SK-N-SH (cell line): Measurements from ENCODE around the gene LIPM. TPM values are rescaled to one million over a fixed set of nuclear protein-coding genes. Genes with fewer than 3 reads are reported as not detected.

Source experiments
- CTCF ChIA-PET: fragments of 300-600, 350-600 bp; formaldehyde crosslinking; extraction: SDS; loops from one replicate; lab custom pipeline; 2021; lab: Yijun Ruan, JAX
- POLR2A ChIA-PET: fragments of 350-600 bp; sonication (Branson Sonifier 250); formaldehyde crosslinking; extraction: SDS; loops from one replicate; lab custom pipeline; 2020; ENCODE audit warnings: antibody characterized with exemption, inconsistent platforms; lab: Yijun Ruan, JAX
- DNase-seq: peaks from one replicate; pipeline ENCODE4 v3.0.0; 2012
- H2AFZ ChIP-seq: fragments of 200-600 bp; sonication (generic); 2 replicates; pipeline ENCODE4 v1.8.1; 2016; ENCODE audit warnings: antibody characterized with exemption, mild to moderate bottlenecking, low read depth
- H3F3A ChIP-seq: fragments of 200-600 bp; sonication (generic); replicated peaks from 2 replicates; pipeline ENCODE3; 2016; ENCODE audit warnings: antibody characterized with exemption, mild to moderate bottlenecking; ENCODE audit not compliant: insufficient read depth
- H3K27ac ChIP-seq, 2 experiments: fragments of 200-500 bp in 1 of 2; fragments of 200-600 bp in 1 of 2; sonication (Bioruptor generic) in 1 of 2; sonication (generic), shearing (Covaris generic) in 1 of 2; 2 replicates each; pipeline versions ENCODE4 v1.5.1 to v1.6.1; 2014 to 2016; ENCODE audit warnings: low read depth in 2 of 2, inconsistent platforms in 1 of 2, low read length in 1 of 2, mild to moderate bottlenecking in 1 of 2, mixed read lengths in 1 of 2
- H3K27me3 ChIP-seq: fragments of 200-600 bp; sonication (generic), shearing (Covaris generic); 2 replicates; pipeline ENCODE4 v1.6.1; 2016; ENCODE audit warnings: mixed run types; ENCODE audit not compliant: insufficient read depth
- H3K36me3 ChIP-seq, 2 experiments: fragments of 200-500 bp in 1 of 2; fragments of 200-600 bp in 1 of 2; sonication (Bioruptor generic) in 1 of 2; sonication (generic) in 1 of 2; replicated peaks in 1 of 2; 2 replicates each; pipeline versions ENCODE3 to v1.5.1; 2014 to 2016; ENCODE audit warnings: low read length in 1 of 2, mild to moderate bottlenecking in 1 of 2; ENCODE audit not compliant: insufficient read depth in 2 of 2, control insufficient read depth in 1 of 2
- H3K4me1 ChIP-seq, 2 experiments: fragments of 200-500 bp in 1 of 2; fragments of 200-600 bp in 1 of 2; sonication (Bioruptor generic) in 1 of 2; sonication (generic), shearing (Covaris generic) in 1 of 2; 2 replicates each; pipeline versions ENCODE4 v1.5.1 to v1.6.1; 2014 to 2016; ENCODE audit warnings: low read depth in 1 of 2, low read length in 1 of 2, mixed run types in 1 of 2; ENCODE audit not compliant: insufficient read depth in 2 of 2, control insufficient read depth in 1 of 2
- H3K4me2 ChIP-seq: fragments of 200-600 bp; sonication (generic), shearing (Covaris generic); 2 replicates; pipeline ENCODE4 v1.6.1; 2017; ENCODE audit warnings: mixed run types
- H3K4me3 ChIP-seq, 2 experiments: fragments of 200-500 bp in 1 of 2; fragments of 200-600 bp in 1 of 2; sonication (Bioruptor generic) in 1 of 2; sonication (generic), shearing (Covaris generic) in 1 of 2; 2 replicates each; pipeline versions ENCODE4 v1.5.1 to v1.8.1; 2014 to 2016; ENCODE audit warnings: low read depth in 2 of 2, inconsistent platforms in 1 of 2, low read length in 1 of 2, mild to moderate bottlenecking in 1 of 2, mixed read lengths in 1 of 2, moderate library complexity in 1 of 2
- H3K79me2 ChIP-seq: fragments of 200-600 bp; sonication (generic); 2 replicates; pipeline ENCODE4 v1.8.1; 2017; ENCODE audit warnings: mild to moderate bottlenecking; ENCODE audit not compliant: insufficient read depth
- H3K9ac ChIP-seq: fragments of 200-600 bp; sonication (generic); 2 replicates; pipeline ENCODE4 v1.6.1; 2017; ENCODE audit warnings: mixed run types
- H3K9me2 ChIP-seq: fragments of 200-600 bp; sonication (generic); 2 replicates; pipeline ENCODE4 v1.6.1; 2017; ENCODE audit warnings: mixed run types
- H3K9me3 ChIP-seq: fragments of 200-600 bp; sonication (generic); 2 replicates; pipeline ENCODE4 v1.6.1; 2017; ENCODE audit warnings: mixed run types, mild to moderate bottlenecking, moderate library complexity
- H4K20me1 ChIP-seq: fragments of 200-600 bp; sonication (generic); 2 replicates; pipeline ENCODE4 v1.6.1; 2017; ENCODE audit warnings: mild to moderate bottlenecking, mixed run types; ENCODE audit not compliant: insufficient read depth
- CHD2 ChIP-seq: fragments of 150-350 bp; IDR thresholded peaks from 2 replicates; pipeline ENCODE4 v1.6.1; 2018; ENCODE audit warnings: low read length; ENCODE audit not compliant: partially characterized antibody
- ELF1 ChIP-seq: IDR thresholded peaks from 2 replicates; pipeline ENCODE4 v1.4.0; 2012
- EP300 ChIP-seq, 2 experiments: IDR thresholded peaks; 2 replicates each; pipeline versions ENCODE4 v1.4.0 to v1.6.1; 2012; ENCODE audit warnings: borderline replicate concordance in 1 of 2, low read depth in 1 of 2, low read length in 1 of 2
- EZH2phosphoT487 ChIP-seq: fragments of 200-600 bp; sonication (generic); IDR thresholded peaks from 2 replicates; pipeline ENCODE4 v1.6.1; 2017; ENCODE audit warnings: low read depth, mixed run types, mild to moderate bottlenecking, antibody characterized with exemption, moderate library complexity, borderline replicate concordance
- FOSL2 ChIP-seq: IDR thresholded peaks from 2 replicates; pipeline ENCODE4 v1.4.0; 2012; ENCODE audit warnings: low read depth, mild to moderate bottlenecking, moderate library complexity, borderline replicate concordance
- FOXJ3 ChIP-seq: sonication (generic); formaldehyde crosslinking; IDR thresholded peaks from 2 replicates; pipeline ENCODE4 v1.5.1; 2020; ENCODE audit warnings: mild to moderate bottlenecking, missing genetic modification reagents
- GATA2 ChIP-seq: sonication (generic); formaldehyde crosslinking; IDR thresholded peaks from 2 replicates; pipeline ENCODE4 v1.5.0; 2020; ENCODE audit warnings: mild to moderate bottlenecking, missing genetic modification reagents
- JUND ChIP-seq: IDR thresholded peaks from 2 replicates; pipeline ENCODE4 v1.4.0; 2012
- MEF2A ChIP-seq: IDR thresholded peaks from 2 replicates; pipeline ENCODE4 v1.4.0; 2012; ENCODE audit warnings: low read depth, borderline replicate concordance
- MXI1 ChIP-seq: IDR thresholded peaks from 2 replicates; pipeline ENCODE4 v1.6.1; 2012; ENCODE audit warnings: mild to moderate bottlenecking, low read depth, low read length, improper control_type of control experiment
- NFIC ChIP-seq: IDR thresholded peaks from 2 replicates; pipeline ENCODE4 v1.4.0; 2012; ENCODE audit warnings: borderline replicate concordance
- POLR2AphosphoS5 ChIP-seq: IDR thresholded peaks from 2 replicates; pipeline ENCODE4 v1.6.1; 2012; ENCODE audit warnings: low read depth, low read length
- RAD21 ChIP-seq: IDR thresholded peaks from 2 replicates; pipeline ENCODE4 v1.6.1; 2012; ENCODE audit warnings: mild to moderate bottlenecking, low read length
- RCOR1 ChIP-seq: fragments of 150-350 bp; IDR thresholded peaks from 2 replicates; pipeline ENCODE4 v1.6.1; 2017; ENCODE audit warnings: antibody characterized with exemption, low read length
- RFX5 ChIP-seq: IDR thresholded peaks from 2 replicates; pipeline ENCODE4 v1.6.1; 2012; ENCODE audit warnings: mild to moderate bottlenecking, improper control_type of control experiment, low read length
- RXRA ChIP-seq: IDR thresholded peaks from 2 replicates; pipeline ENCODE4 v1.4.0; 2012; ENCODE audit warnings: low read depth, mild to moderate bottlenecking, borderline replicate concordance
- SIN3A ChIP-seq: IDR thresholded peaks from 2 replicates; pipeline ENCODE4 v1.6.1; 2012; ENCODE audit warnings: low read depth, mild to moderate bottlenecking, low read length, moderate library complexity, borderline replicate concordance
- SMC3 ChIP-seq: IDR thresholded peaks from 2 replicates; pipeline ENCODE4 v1.6.1; 2012; ENCODE audit warnings: low read depth, low read length, improper control_type of control experiment
- TEAD4 ChIP-seq: IDR thresholded peaks from 2 replicates; pipeline ENCODE4 v1.4.0; 2012; ENCODE audit warnings: mild to moderate bottlenecking, borderline replicate concordance; ENCODE audit not compliant: insufficient read depth
- USF2 ChIP-seq: fragments of 150-350 bp; IDR thresholded peaks from 2 replicates; pipeline ENCODE4 v1.6.1; 2017; ENCODE audit warnings: antibody characterized with exemption, low read length, low read depth, borderline replicate concordance
- YY1 ChIP-seq: IDR thresholded peaks from 2 replicates; pipeline ENCODE4 v1.4.0; 2012; ENCODE audit warnings: low read depth, mild to moderate bottlenecking
- ZBTB33 ChIP-seq: IDR thresholded peaks from 2 replicates; pipeline ENCODE4 v1.4.0; 2012; ENCODE audit warnings: low read depth, borderline replicate concordance
- WGBS: methylation state at CpG from one replicate; pipeline ENCODE4 v1.1.6; 2017; ENCODE audit warnings: low lambda C conversion rate; 5-methylcytosine and 5-hydroxymethylcytosine counted together
- polyA plus RNA-seq, 3 experiments: library from polyadenylated mRNA; depleted of rRNA; stranded (reverse); fragments of >200 nt; gene quantifications; 2 replicates each; pipeline ENCODE4 v1.2.3, GENCODE V29; 2012
- TF ChIP-seq, protein P1 (sequence below): IDR thresholded peaks from 2 replicates; pipeline ENCODE4; 2012
- TF ChIP-seq, protein P2 (sequence below): IDR thresholded peaks from 2 replicates; pipeline ENCODE4 v1.4.0; 2012; ENCODE audit warnings: low read depth, borderline replicate concordance
- TF ChIP-seq, protein P3 (sequence below): fragments of 150-350 bp; IDR thresholded peaks from 2 replicates; pipeline ENCODE4 v1.6.1; 2016; ENCODE audit warnings: mild to moderate bottlenecking, low read depth, low read length

Gene LIPM
- polyA plus RNA-seq, 1 of the 3 experiments (the other 2 are of a cell fraction) = not detected

DNA sequence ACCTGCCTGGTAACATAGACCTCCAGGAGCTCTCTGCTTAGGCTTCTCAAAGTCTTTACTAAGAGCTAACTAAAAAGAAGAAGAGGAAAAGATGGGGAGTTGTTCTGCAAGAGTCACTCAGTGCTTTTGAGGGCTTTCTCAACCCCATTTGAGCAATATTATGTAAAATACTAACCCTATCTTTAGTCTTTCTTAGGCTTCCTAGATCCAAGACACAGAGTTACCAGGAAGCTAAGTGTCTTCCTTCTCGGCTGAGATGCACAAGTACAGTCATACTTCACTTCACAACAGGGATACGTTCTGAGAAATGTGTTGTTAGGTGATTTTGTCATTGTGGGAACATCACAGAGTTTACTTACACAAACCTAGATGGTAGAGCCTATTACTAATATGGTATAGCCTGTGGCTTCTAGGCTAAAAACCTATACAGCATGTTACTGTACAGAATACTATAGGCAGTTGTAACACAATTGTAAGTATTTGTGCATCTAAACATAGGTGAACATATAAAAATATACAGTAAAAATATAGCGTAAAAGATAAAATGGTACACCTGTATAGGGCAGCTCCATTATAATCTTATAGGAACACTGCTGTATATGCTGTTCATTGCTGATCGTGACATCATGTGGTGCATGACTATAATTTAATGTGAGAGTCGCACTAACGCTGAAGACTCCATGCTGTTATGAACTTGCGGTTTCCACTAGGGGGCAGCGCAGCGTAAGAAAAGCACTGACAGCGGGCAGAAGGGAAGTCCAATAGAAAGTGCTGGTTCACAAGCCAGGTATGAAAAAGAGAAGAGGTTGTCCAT, 32.8 kb downstream of the LIPM start:
- no peak overlapping the region for H2AFZ ChIP-seq
- no peak overlapping the region for H3K4me3 ChIP-seq
- H3K4me1 ChIP-seq = peaks cover 0 to 2% of the 10 kb centered on the region in 2 experiments; a peak in 1 of 4 replicates
- H3K9ac ChIP-seq = no peak overlapping the region
- no peaks in the 10 kb centered on the region for H3K36me3 ChIP-seq
- no peaks in the 10 kb centered on the region for H3K9me2 ChIP-seq
- no peaks in the 10 kb centered on the region for H3K79me2 ChIP-seq
- DNase-seq = peak; percentile 64
- 22% methylated on average over 10 of the region's 10 CpGs for WGBS
- H3K27me3 ChIP-seq = no peaks in the 10 kb centered on the region
- ChIA-PET CTCF (interaction anchor here (0.6 to 12.7 kb wide), 66 partner anchors 9 to 766 kb away, joined by 3 to 425 read pairs (median 5); partner anchors contain the start of genes ANKRD22, CH25H, FAS and STAMBPL1), POLR2A (interaction anchor here (2.7 kb wide), 1 partner anchor 97 kb away, joined by 9 read pairs; no protein-coding TSS in a partner anchor)
- H4K20me1 ChIP-seq = no peaks in the 10 kb centered on the region
- no peaks in the 10 kb centered on the region for H3K9me3 ChIP-seq
- no peak overlapping the region for H3K4me2 ChIP-seq
- H3F3A ChIP-seq = no peaks in the 10 kb centered on the region
- H3K27ac ChIP-seq = no peak overlapping the region
- TF ChIP-seq MXI1 (peak; percentile 65; the same call in 1 of the 2 replicates), MEF2A (no peak), RAD21 (peak; percentile 99), YY1 (no peak), SIN3A (0 out of 2 replicates have a peak, but pooled peaks have one; percentile 30), POLR2AphosphoS5 (no peak), JUND (no peak), USF2 (no peak), SMC3 (peak; percentile 96), FOSL2 (no peak), NFIC (no peak), FOXJ3 (CRISPR knock-in tag) (no peak), ELF1 (no peak), RFX5 (no peak), EZH2phosphoT487 (no peak), GATA2 (CRISPR knock-in tag) (no peak), RXRA (no peak), ZBTB33 (no peak), TEAD4 (no peak), EP300 (IDR thresholded peaks at IDR 0.05; ENCODE audit: borderline replicate concordance in 1 of 2, low read depth in 1 of 2, low read length in 1 of 2) (no peak), CHD2 (no peak), RCOR1 (peak; percentile 28; the same call in 1 of the 2 replicates)
- TF ChIP-seq, protein P1, sequence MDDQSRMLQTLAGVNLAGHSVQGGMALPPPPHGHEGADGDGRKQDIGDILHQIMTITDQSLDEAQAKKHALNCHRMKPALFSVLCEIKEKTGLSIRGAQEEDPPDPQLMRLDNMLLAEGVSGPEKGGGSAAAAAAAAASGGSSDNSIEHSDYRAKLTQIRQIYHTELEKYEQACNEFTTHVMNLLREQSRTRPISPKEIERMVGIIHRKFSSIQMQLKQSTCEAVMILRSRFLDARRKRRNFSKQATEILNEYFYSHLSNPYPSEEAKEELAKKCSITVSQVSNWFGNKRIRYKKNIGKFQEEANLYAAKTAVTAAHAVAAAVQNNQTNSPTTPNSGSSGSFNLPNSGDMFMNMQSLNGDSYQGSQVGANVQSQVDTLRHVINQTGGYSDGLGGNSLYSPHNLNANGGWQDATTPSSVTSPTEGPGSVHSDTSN = peak; percentile 40; the same call in 1 of the 2 replicates
- TF ChIP-seq, protein P2, sequence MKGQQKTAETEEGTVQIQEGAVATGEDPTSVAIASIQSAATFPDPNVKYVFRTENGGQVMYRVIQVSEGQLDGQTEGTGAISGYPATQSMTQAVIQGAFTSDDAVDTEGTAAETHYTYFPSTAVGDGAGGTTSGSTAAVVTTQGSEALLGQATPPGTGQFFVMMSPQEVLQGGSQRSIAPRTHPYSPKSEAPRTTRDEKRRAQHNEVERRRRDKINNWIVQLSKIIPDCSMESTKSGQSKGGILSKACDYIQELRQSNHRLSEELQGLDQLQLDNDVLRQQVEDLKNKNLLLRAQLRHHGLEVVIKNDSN = no peak
- TF ChIP-seq, protein P3, sequence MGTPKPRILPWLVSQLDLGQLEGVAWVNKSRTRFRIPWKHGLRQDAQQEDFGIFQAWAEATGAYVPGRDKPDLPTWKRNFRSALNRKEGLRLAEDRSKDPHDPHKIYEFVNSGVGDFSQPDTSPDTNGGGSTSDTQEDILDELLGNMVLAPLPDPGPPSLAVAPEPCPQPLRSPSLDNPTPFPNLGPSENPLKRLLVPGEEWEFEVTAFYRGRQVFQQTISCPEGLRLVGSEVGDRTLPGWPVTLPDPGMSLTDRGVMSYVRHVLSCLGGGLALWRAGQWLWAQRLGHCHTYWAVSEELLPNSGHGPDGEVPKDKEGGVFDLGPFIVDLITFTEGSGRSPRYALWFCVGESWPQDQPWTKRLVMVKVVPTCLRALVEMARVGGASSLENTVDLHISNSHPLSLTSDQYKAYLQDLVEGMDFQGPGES = no peak
